Astrocyte (in vitro differentiated cells and primary cell): ENCODE results near the gene SLC6A13. TPM values are rescaled to one million over a fixed set of nuclear protein-coding genes. Genes with fewer than 3 reads are reported as not detected.
A peak's percentile ranks its signal among the peaks of the same experiment; 100 is the strongest.

Experiments
- DNase-seq: peaks from one replicate; pipeline ENCODE4 v3.0.0-alpha.2; 2010; ENCODE audit warnings: low read depth
- FAIRE-seq: peaks from 2 replicates; lab custom pipeline; 2011; peaks lifted over from hg19 to GRCh38; lab: Jason Lieb, UNC
- H2AFZ ChIP-seq: 2 replicates; pipeline ENCODE4 v1.6.0; 2012; ENCODE audit warnings: low read depth, low read length, inconsistent platforms
- H3K27ac ChIP-seq: 2 replicates; pipeline ENCODE4 v1.5.1; 2011; ENCODE audit warnings: low read depth, low read length, inconsistent platforms
- H3K27me3 ChIP-seq: 2 replicates; pipeline ENCODE4 v1.6.0; 2011; ENCODE audit warnings: low read length, inconsistent platforms; ENCODE audit not compliant: insufficient read depth
- H3K36me3 ChIP-seq: 2 replicates; pipeline ENCODE4 v1.5.1; 2011; ENCODE audit warnings: low read length, inconsistent platforms; ENCODE audit not compliant: insufficient read depth
- H3K4me1 ChIP-seq: 2 replicates; pipeline ENCODE4 v1.5.1; 2011; ENCODE audit warnings: low read length, inconsistent platforms; ENCODE audit not compliant: insufficient read depth
- H3K4me2 ChIP-seq: 2 replicates; pipeline ENCODE4 v1.6.0; 2012; ENCODE audit warnings: low read length, inconsistent platforms
- H3K4me3 ChIP-seq: 2 replicates; pipeline ENCODE4 v1.5.1; 2011; ENCODE audit warnings: low read depth, mild to moderate bottlenecking, low read length, inconsistent platforms; ENCODE audit not compliant: insufficient read depth
- H3K79me2 ChIP-seq: 2 replicates; pipeline ENCODE4 v1.6.0; 2012; ENCODE audit warnings: mild to moderate bottlenecking, low read length, inconsistent platforms; ENCODE audit not compliant: insufficient read depth
- H3K9ac ChIP-seq: 2 replicates; pipeline ENCODE4 v1.6.0; 2012; ENCODE audit warnings: mild to moderate bottlenecking, low read length, inconsistent platforms
- H3K9me3 ChIP-seq: 2 replicates; pipeline ENCODE4 v1.5.1; 2012; ENCODE audit warnings: low read depth, mild to moderate bottlenecking, low read length, inconsistent platforms; ENCODE audit not compliant: insufficient read depth
- H4K20me1 ChIP-seq: 2 replicates; pipeline ENCODE4 v1.6.0; 2012; ENCODE audit warnings: low read length, inconsistent platforms; ENCODE audit not compliant: insufficient read depth
- H3K27ac Mint-ChIP-seq: one replicate; pipeline ENCODE4 v1.8.0; 2021; ENCODE audit warnings: mild to moderate bottlenecking, mixed read lengths; ENCODE audit not compliant: unreplicated experiment
- H3K27me3 Mint-ChIP-seq: one replicate; pipeline ENCODE4 v1.8.0; 2021; ENCODE audit warnings: low read depth, mixed read lengths; ENCODE audit not compliant: unreplicated experiment
- H3K36me3 Mint-ChIP-seq: one replicate; pipeline ENCODE4 v1.8.0; 2021; ENCODE audit warnings: low read depth, mixed read lengths; ENCODE audit not compliant: unreplicated experiment
- H3K4me1 Mint-ChIP-seq: one replicate; pipeline ENCODE4 v1.8.0; 2021; ENCODE audit warnings: low read depth, mixed read lengths; ENCODE audit not compliant: unreplicated experiment
- H3K4me3 Mint-ChIP-seq: one replicate; pipeline ENCODE4 v1.8.0; 2021; ENCODE audit warnings: mild to moderate bottlenecking, moderate library complexity, mixed read lengths; ENCODE audit not compliant: unreplicated experiment
- H3K9me3 Mint-ChIP-seq: one replicate; pipeline ENCODE4 v1.8.0; 2021; ENCODE audit warnings: mild to moderate bottlenecking, mixed read lengths; ENCODE audit not compliant: unreplicated experiment
- CTCF ChIP-seq: IDR thresholded peaks from 2 replicates; pipeline ENCODE4 v1.5.1; 2011; ENCODE audit warnings: low read depth, mild to moderate bottlenecking, inconsistent platforms, low read length, moderate library complexity; ENCODE audit not compliant: insufficient read depth
- EZH2 ChIP-seq: IDR thresholded peaks from 2 replicates; pipeline ENCODE4 v1.6.1; 2012; ENCODE audit warnings: mild to moderate bottlenecking, low read length, inconsistent platforms; ENCODE audit not compliant: insufficient read depth
- total RNA-seq: library from RNA; stranded (reverse); gene quantifications from 2 replicates; pipeline ENCODE4 v1.2.1, GENCODE V29; 2021

The SLC6A13 gene
- total RNA-seq, 1 donor from 2014 or later = 2.6 TPM

DNA sequence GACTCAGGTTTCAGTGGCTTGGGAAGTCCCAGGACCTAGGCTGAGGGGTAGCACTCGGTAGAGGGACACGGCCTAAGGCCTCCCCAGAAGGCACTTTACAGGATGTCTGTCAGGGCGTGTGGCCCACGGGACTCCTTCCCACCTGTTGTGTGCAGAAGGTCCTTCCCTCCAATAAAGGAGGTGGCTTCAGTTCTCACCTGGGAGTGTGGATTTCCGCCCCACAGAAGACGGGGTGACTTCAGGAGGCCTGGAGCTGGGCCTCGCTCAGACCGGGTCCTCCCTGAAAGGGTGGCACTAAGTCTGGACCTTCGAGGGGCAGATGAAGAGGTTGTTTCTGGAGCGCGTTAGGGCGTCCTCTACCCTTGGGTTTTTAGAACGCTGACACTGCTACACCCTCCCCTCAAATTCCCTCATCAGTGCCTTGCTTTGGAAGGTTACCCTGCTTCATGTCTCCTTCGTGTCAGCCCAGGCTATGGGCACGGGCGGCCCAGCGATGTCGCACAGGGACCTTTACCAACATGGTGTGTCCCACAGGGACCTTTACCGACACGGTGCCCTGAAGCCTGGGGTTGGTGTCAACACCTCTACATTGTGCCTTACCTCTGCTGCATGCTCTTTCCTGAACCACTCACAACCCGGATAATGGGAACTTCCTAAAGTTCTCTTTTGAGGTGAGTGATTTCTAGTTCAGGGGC is 55.7 kb downstream of the SLC6A13 start:
- no peak for FAIRE-seq
- H3K36me3 ChIP-seq = no peaks in the 10 kb centered on the region
- H3K27me3 ChIP-seq = peaks cover 34% of the 10 kb centered on the region

GRCh38 chr12:205026-205425 is 57.6 kb downstream of the SLC6A13 start:
- H3K27me3 Mint-ChIP-seq = peaks cover 60% of the 10 kb centered on the region
- no peak overlapping the region for H3K27ac Mint-ChIP-seq
- H3K36me3 Mint-ChIP-seq = peaks cover 10% of the 10 kb centered on the region
- no peak overlapping the region for H3K9ac ChIP-seq
- H3K27me3 ChIP-seq = peaks cover 26% of the 10 kb centered on the region
- peaks cover 2% of the 10 kb centered on the region for H3K9me3 Mint-ChIP-seq
- H3K9me3 ChIP-seq = peaks cover 3% of the 10 kb centered on the region
- no peak overlapping the region for H3K27ac ChIP-seq
- H4K20me1 ChIP-seq = no peaks in the 10 kb centered on the region
- H3K79me2 ChIP-seq = no peaks in the 10 kb centered on the region
- H3K4me3 ChIP-seq = no peak overlapping the region
- H3K4me1 ChIP-seq = peaks cover 4% of the 10 kb centered on the region
- peaks cover 3% of the 10 kb centered on the region for H3K4me1 Mint-ChIP-seq
- H2AFZ ChIP-seq = no peak overlapping the region
- DNase-seq (no peak), FAIRE-seq (no peak)
- H3K36me3 ChIP-seq = no peaks in the 10 kb centered on the region
- no peak overlapping the region for H3K4me3 Mint-ChIP-seq
- H3K4me2 ChIP-seq = no peak overlapping the region
- TF ChIP-seq CTCF (no peak), EZH2 (no peak)

More for the DNA sequence above, 55.7 kb downstream of the SLC6A13 start:
- TF ChIP-seq CTCF (no peak), EZH2 (no peak)
- Histone ChIP-seq H3K79me2 (no peaks in the 10 kb centered on the region), H4K20me1 (no peaks in the 10 kb centered on the region), H3K4me1 (peaks cover 4% of the 10 kb centered on the region), H3K27ac (no peak overlapping the region), H3K4me3 (no peak overlapping the region), H3K9ac (no peak overlapping the region), H3K4me2 (no peak overlapping the region), H2AFZ (no peak overlapping the region), H3K9me3 (peaks cover 3% of the 10 kb centered on the region)
- no peak overlapping the region for H3K4me3 Mint-ChIP-seq
- H3K36me3 Mint-ChIP-seq = peaks cover 10% of the 10 kb centered on the region
- H3K27ac Mint-ChIP-seq = no peak overlapping the region
- peaks cover 3% of the 10 kb centered on the region for H3K4me1 Mint-ChIP-seq
- no peak for DNase-seq
- peaks cover 2% of the 10 kb centered on the region for H3K9me3 Mint-ChIP-seq
- H3K27me3 Mint-ChIP-seq = peaks cover 63% of the 10 kb centered on the region

- H2AFZ ChIP-seq = no peak overlapping the region
- H3K79me2 ChIP-seq = no peaks in the 10 kb centered on the region
- H3K27me3 Mint-ChIP-seq = peaks cover 53% of the 10 kb centered on the region
- H3K27me3 ChIP-seq = peaks cover 31% of the 10 kb centered on the region
- no peak overlapping the region for H3K27ac Mint-ChIP-seq
- TF ChIP-seq EZH2 = no peak
- no peak for TF ChIP-seq CTCF
- peaks cover 8% of the 10 kb centered on the region for H3K4me1 Mint-ChIP-seq
- H3K4me1 ChIP-seq = peaks cover 9% of the 10 kb centered on the region
- FAIRE-seq (no peak), DNase-seq (no peak)
- no peaks in the 10 kb centered on the region for H3K36me3 ChIP-seq
- peaks cover 2% of the 10 kb centered on the region for H3K9me3 Mint-ChIP-seq
- H3K9me3 ChIP-seq = peaks cover 3% of the 10 kb centered on the region
- H3K27ac ChIP-seq = no peak overlapping the region
- no peaks in the 10 kb centered on the region for H4K20me1 ChIP-seq
- no peak overlapping the region for H3K4me3 ChIP-seq
- no peak overlapping the region for H3K4me3 Mint-ChIP-seq
- H3K9ac ChIP-seq = no peak overlapping the region
- H3K4me2 ChIP-seq = peak overlapping the region; percentile 85
- peaks cover 6% of the 10 kb centered on the region for H3K36me3 Mint-ChIP-seq
Measured at GRCh38 chr12:204261-204678, 58.4 kb downstream of the SLC6A13 start.
